ENCODE measurements around the gene UBE2C.

Gene UBE2C

GRCh38 chr20:45859916-45860315 lies 47.5 kb downstream of the UBE2C start:
- TF ChIP-seq CTCF (conservative IDR thresholded peaks at IDR 0.05; ENCODE audit: low read depth, low read length), result no peak
- no peak for DNase-seq (ENCODE audit: low read depth)
- H3K4me3 ChIP-seq (ENCODE audit: low read length), result no peak overlapping the region

DNA sequence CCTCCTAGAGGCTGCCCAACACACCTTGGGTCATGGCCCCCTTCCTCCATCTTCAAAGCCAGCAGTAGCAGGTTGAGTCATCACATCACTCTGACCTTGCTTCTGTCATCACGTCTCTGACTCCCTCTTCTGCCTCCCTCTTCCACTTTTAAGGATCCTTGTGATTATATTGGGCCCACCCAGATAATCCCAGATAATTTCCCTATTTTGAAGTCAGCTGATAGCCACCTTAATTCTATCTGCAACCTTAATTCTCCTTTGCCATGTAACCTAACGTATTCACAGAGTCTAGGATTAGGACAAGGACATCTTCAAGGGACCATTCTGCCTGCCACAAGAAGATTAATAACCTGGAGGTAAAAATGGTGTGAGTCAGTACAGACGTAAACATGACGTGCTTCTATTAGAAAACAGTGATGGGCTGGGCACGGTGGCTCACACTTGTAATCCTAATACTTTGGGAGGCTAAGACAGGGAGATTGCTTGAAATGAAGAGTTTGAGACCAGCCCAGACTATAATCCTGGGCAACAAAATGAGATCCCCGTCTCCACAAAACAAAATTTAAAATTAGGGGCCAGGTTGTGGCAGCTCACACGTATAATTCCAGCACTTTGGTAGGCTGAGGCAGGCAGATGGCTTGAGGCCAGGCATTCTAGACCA lies 48.2 kb downstream of the UBE2C start:
- no peak for DNase-seq (ENCODE audit: low read depth)
- no peak for TF ChIP-seq CTCF (conservative IDR thresholded peaks at IDR 0.05; ENCODE audit: low read depth, low read length)
- H3K4me3 ChIP-seq (ENCODE audit: low read length), result no peak overlapping the region

DNA sequence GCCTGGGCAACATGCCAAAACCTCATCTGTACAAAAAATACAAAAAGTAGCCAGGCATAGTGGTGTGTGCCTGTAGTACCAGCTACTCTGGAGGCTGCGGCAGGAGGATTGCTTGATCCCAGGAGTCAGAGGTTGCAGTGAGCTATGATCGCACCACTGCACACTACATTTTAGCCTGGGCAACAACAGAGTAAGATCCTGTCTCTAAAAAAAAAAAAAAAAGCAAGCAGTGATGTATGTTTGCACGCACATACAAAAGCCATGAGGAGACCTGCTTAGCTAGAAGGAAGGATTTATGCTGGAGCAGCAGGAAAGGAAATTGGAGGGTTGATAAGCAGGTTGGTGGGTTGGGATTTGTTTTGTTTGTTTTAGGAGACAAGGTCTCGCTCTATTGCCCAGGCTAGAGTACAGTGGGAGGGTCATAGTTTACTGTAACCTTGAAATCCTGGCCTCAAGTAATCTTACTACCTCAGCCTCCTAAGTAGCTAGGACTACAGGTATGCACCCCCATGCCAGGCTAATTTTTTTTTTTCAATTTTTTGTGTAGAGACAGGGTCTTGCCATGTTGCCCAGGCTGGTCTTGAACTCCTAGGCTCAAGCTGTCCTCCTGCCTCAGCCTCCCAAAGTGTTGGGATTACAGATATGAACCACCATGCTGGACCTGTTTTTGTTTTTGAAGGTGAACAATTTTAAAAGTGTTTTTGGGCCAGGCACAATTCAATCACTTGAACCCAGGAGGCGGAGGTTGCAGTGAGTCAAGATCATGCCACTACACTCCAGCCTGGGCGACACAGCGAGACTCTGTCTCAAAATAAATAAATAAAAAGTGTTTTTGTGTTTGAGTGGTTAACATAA lies 49.0 kb downstream of the UBE2C start:
- TF ChIP-seq CTCF (conservative IDR thresholded peaks at IDR 0.05; ENCODE audit: low read depth, low read length), result no peak
- H3K4me3 ChIP-seq (ENCODE audit: low read length), result no peak overlapping the region
- DNase-seq (ENCODE audit: low read depth), result no peak

DNA sequence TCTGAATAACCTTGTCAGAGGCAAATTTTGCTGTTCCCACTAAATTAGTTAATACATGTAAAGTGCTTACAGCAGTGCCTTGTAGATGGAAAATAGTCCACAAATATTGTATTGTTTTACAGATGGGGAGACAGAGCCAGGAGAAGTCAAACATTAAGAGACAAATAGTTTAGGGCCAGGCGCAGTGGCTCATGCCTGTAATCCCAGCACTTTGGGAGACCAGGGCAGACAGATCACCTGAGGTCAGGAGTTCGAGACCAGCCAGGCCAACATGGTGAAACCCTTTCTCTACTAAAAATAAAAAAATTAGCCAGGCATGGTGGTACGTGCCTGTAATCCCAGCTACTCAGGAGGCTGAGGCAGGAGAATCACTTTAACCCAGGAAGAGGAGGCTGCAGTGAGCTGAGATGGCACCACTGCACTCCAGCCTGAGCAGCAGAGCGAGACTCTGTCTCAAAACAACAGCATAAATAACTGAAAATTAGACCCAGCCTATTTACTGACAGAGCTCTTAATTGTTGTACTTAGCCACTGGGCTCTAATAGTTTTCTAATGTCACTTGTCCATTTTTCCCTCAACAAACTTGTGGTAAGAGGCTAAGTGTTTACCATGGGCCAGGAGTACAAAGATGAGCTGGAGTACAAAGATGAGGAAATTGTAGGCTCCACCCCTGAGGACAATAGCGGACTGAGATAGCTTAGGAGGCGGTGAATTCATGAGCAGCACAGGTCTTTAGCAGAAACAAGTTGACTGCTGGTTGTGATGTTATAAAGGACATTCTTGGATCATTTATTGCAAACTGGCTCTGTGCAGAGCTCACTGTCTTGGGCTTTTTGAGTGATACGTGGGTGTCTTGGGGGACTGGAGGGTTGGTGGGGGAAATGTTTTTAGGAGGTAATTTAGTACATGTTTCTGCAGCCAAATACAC lies 51.4 kb downstream of the UBE2C start:
- no peak for DNase-seq (ENCODE audit: low read depth)

DNA sequence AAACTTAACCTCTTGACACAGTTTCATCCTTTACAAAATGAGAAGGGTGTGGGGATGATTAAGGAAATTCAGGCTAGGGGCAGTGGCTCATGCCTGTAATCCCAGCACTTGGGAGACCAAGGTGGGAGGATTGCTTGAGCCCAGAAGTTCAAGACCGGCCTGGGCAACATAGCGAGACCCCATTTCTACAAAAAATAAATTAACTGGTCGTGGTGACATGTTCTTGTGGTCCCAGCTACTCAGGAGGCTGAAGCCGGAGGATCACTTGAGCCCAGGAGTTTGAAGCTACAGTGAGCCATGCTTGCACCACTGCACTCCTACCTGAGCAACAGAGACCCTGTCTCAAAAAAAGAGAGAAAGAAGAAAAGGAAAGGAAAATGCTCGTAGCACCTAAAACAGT lies 54.0 kb downstream of the UBE2C start:
- TF ChIP-seq CTCF (conservative IDR thresholded peaks at IDR 0.05; ENCODE audit: low read depth, low read length), result no peak
- H3K4me3 ChIP-seq (ENCODE audit: low read length), result no peak overlapping the region
- no peak for DNase-seq (ENCODE audit: low read depth)

More for the DNA sequence above, 51.4 kb downstream of the UBE2C start:
- no peak for TF ChIP-seq CTCF (conservative IDR thresholded peaks at IDR 0.05; ENCODE audit: low read depth, low read length)
- no peak overlapping the region for H3K4me3 ChIP-seq (ENCODE audit: low read length)

Data from retinal pigment epithelial cell (primary cell).